GM12878 (cell line): ENCODE results near the gene CSF1. TPM values are rescaled to one million over a fixed set of nuclear protein-coding genes. Genes with fewer than 3 reads are reported as not detected.

ENCODE experiments used
- ATAC-seq: fragments of 200-7000 bp; cut with Tn5 transposase; 3 replicates; pipeline ENCODE4 v1.9.1; 2020; ENCODE audit warnings: mild to moderate bottlenecking, moderate library complexity
- BruUV-seq: library from RNA; stranded (reverse); fragments of 400-500 nt; replicated peaks from 2 replicates; lab custom pipeline; 2021; lab: Mats Ljungman, UMichigan
- CTCF ChIA-PET: fragments of 300-600 bp; sonication (Branson Sonifier 250); formaldehyde crosslinking; extraction: SDS; loops from one replicate; lab custom pipeline; 2021; ENCODE audit warnings: inconsistent platforms; lab: Yijun Ruan, JAX
- POLR2A ChIA-PET: fragments of 350-600 bp; formaldehyde crosslinking; extraction: SDS; loops from one replicate; lab custom pipeline; 2021; ENCODE audit warnings: inconsistent platforms; lab: Charles Lee
- RAD21 ChIA-PET: fragments of 300-600 bp; sonication (Branson Sonifier 250); formaldehyde crosslinking; loops from one replicate; lab custom pipeline; 2023; ENCODE audit warnings: antibody characterized with exemption; ENCODE audit not compliant: unreplicated experiment; lab: Charles Lee
- SMC1A ChIA-PET: fragments of 300-600 bp; sonication (Branson Sonifier 250); formaldehyde crosslinking; loops from one replicate; lab custom pipeline; 2023; ENCODE audit not compliant: unreplicated experiment, uncharacterized antibody; lab: Charles Lee
- DNase-seq: peaks from one replicate; pipeline ENCODE4 v3.0.0-alpha.2; 2011; ENCODE audit warnings: low read depth, low spot score
- FAIRE-seq: peaks from 3 replicates; lab custom pipeline; 2011; peaks lifted over from hg19 to GRCh38; lab: Jason Lieb, UNC
- H2AFZ ChIP-seq: 2 replicates; pipeline ENCODE4 v1.6.0; 2011; ENCODE audit warnings: low read depth, low read length, control low read depth; ENCODE audit not compliant: control insufficient read depth
- H3K27ac ChIP-seq: 2 replicates; pipeline ENCODE4 v1.5.1; 2011; ENCODE audit warnings: control low read depth; ENCODE audit not compliant: control insufficient read depth, insufficient read depth
- H3K27me3 ChIP-seq, 2 experiments: replicated peaks in 1 of 2; 2 replicates each; pipeline versions ENCODE4 v1.6.0 to v1.6.1; 2011; ENCODE audit warnings: low read length in 1 of 2; ENCODE audit not compliant: control insufficient read depth in 2 of 2, insufficient read depth in 2 of 2
- H3K36me3 ChIP-seq, 2 experiments: 2 replicates each; pipeline ENCODE4 v1.5.1; 2011; ENCODE audit warnings: low read length in 1 of 2; ENCODE audit not compliant: control insufficient read depth in 2 of 2, insufficient read depth in 2 of 2
- H3K4me1 ChIP-seq: 2 replicates; pipeline ENCODE4 v1.6.1; 2011; ENCODE audit warnings: mild to moderate bottlenecking, low read length, moderate library complexity, mixed read lengths; ENCODE audit not compliant: control insufficient read depth, insufficient read depth
- H3K4me2 ChIP-seq: 2 replicates; pipeline ENCODE4 v1.6.0; 2011; ENCODE audit warnings: control low read depth; ENCODE audit not compliant: control insufficient read depth, insufficient read depth
- H3K4me3 ChIP-seq: fragments of 200-600 bp; sonication (generic); 2 replicates; pipeline ENCODE4 v1.5.1; 2016
- H3K79me2 ChIP-seq: 2 replicates; pipeline ENCODE4 v1.6.0; 2011; ENCODE audit warnings: low read length; ENCODE audit not compliant: control insufficient read depth, insufficient read depth
- H3K9ac ChIP-seq: 2 replicates; pipeline ENCODE4 v1.8.0; 2011; ENCODE audit warnings: low read length, control low read depth, mixed read lengths; ENCODE audit not compliant: control insufficient read depth, insufficient read depth
- H3K9me3 ChIP-seq: replicated peaks from 3 replicates; pipeline ENCODE4 v1.5.1; 2011; ENCODE audit warnings: mild to moderate bottlenecking, low read length; ENCODE audit not compliant: control insufficient read depth, insufficient read depth
- H4K20me1 ChIP-seq: 2 replicates; pipeline ENCODE4 v1.6.0; 2011; ENCODE audit not compliant: control insufficient read depth, insufficient read depth
- EGR1 ChIP-seq, 2 experiments: IDR thresholded peaks; 1 replicate in 1 of 2; 2 replicates in 1 of 2; pipeline ENCODE4 v1.6.1; 2011 to 2012; ENCODE audit warnings: low read depth in 2 of 2, low read length in 2 of 2, borderline replicate concordance in 1 of 2, mild to moderate bottlenecking in 1 of 2, moderate library complexity in 1 of 2
- KLF5 ChIP-seq: fragments of 450-650 bp; IDR thresholded peaks from 2 replicates; pipeline ENCODE4 v1.6.1; 2014; ENCODE audit warnings: mild to moderate bottlenecking; ENCODE audit not compliant: partially characterized antibody
- MLLT1 ChIP-seq: fragments of 450-650 bp; IDR thresholded peaks from 2 replicates; pipeline ENCODE4 v1.6.1; 2016; ENCODE audit warnings: mild to moderate bottlenecking
- POLR2AphosphoS2 ChIP-seq: IDR thresholded peaks from 2 replicates; pipeline ENCODE4 v1.6.1; 2011; ENCODE audit warnings: low read depth, mild to moderate bottlenecking, low read length, improper control_type of control experiment, moderate library complexity
- POLR2AphosphoS5 ChIP-seq: IDR thresholded peaks from 2 replicates; pipeline ENCODE4 v1.6.1; 2011; ENCODE audit warnings: mild to moderate bottlenecking, low read length, inconsistent platforms
- RAD21 ChIP-seq: IDR thresholded peaks from 2 replicates; pipeline ENCODE4 v1.6.1; 2011; ENCODE audit warnings: mild to moderate bottlenecking, low read depth, low read length, moderate library complexity; ENCODE audit not compliant: insufficient read depth
- SIN3A ChIP-seq: IDR thresholded peaks from 2 replicates; pipeline ENCODE4 v1.6.1; 2012; ENCODE audit warnings: low read depth, low read length, improper control_type of control experiment
- SMAD1 ChIP-seq: fragments of 450-650 bp; IDR thresholded peaks from 2 replicates; pipeline ENCODE4 v1.6.1; 2018; ENCODE audit warnings: mild to moderate bottlenecking, low read depth; ENCODE audit not compliant: partially characterized antibody
- SRF ChIP-seq, 2 experiments: IDR thresholded peaks; 2 replicates each; pipeline ENCODE4 v1.6.1; 2011; ENCODE audit warnings: low read depth in 2 of 2, low read length in 2 of 2, mild to moderate bottlenecking in 1 of 2, moderate library complexity in 1 of 2
- TBL1XR1 ChIP-seq: IDR thresholded peaks from 2 replicates; pipeline ENCODE4 v1.6.1; 2012; ENCODE audit warnings: low read depth, low read length, improper control_type of control experiment
- TCF3 ChIP-seq: IDR thresholded peaks from 2 replicates; pipeline ENCODE4 v1.6.1; 2012; ENCODE audit warnings: low read depth, mild to moderate bottlenecking, low read length, borderline replicate concordance; ENCODE audit not compliant: insufficient read depth
- WGBS: methylation state at CpG from one replicate; pipeline ENCODE4 v1.1.6; 2016; ENCODE audit warnings: low lambda C conversion rate; ENCODE audit not compliant: insufficient replicate concordance, insufficient coverage; ENCODE audit errors: missing lambda C conversion rate; 5-methylcytosine and 5-hydroxymethylcytosine counted together
- in situ Hi-C: fragments of 300-500 bp; cut with MboI; formaldehyde crosslinking; loops from 9 replicates; pipeline ENCODE4 v1.14.3; 2018; ENCODE audit warnings: mixed read lengths
- intact Hi-C: fragments of 100-400 bp; cut with micrococcal nuclease; formaldehyde crosslinking; loops from one replicate; pipeline ENCODE4 v1.14.2; 2022; ENCODE audit not compliant: unreplicated experiment
- polyA plus RNA-seq, 11 experiments: library from polyadenylated mRNA; depleted of rRNA in 4 of 11; unstranded in 6 of 11; stranded (reverse) in 5 of 11; fragments of >200 nt; fragmentation: Nextera tagmentation in 4 of 11; fragmentation: Illumina TruSeq in 1 of 11; extraction: Ambion mirVana in 4 of 11; extraction: Trizol in 1 of 11; gene quantifications; 1 replicate in 1 of 11; 2 replicates in 10 of 11; pipeline versions ENCODE4 v1.2.1 to v1.2.3, GENCODE V29; 2011 to 2016; ENCODE audit warnings: inconsistent platforms in 2 of 11, missing spikeins in 2 of 11, low read depth in 1 of 11
- total RNA-seq, 4 experiments: library from RNA; depleted of rRNA in 3 of 4; stranded (reverse); fragments of >200 nt in 3 of 4; fragmentation: Illumina TruSeq in 1 of 4; extraction: Trizol in 1 of 4; gene quantifications; 2 replicates each; pipeline versions ENCODE4 v1.2.1 to v1.2.3, GENCODE V29; 2013 to 2021
- TF ChIP-seq, protein P1 (sequence below): IDR thresholded peaks from 2 replicates; pipeline ENCODE4 v1.6.1; 2012; ENCODE audit warnings: low read depth, low read length, improper control_type of control experiment
- TF ChIP-seq, protein P2 (sequence below): fragments of 450-650 bp; IDR thresholded peaks from 2 replicates; pipeline ENCODE4 v1.6.1; 2017; ENCODE audit warnings: borderline replicate concordance
- TF ChIP-seq, protein P3 (sequence below): IDR thresholded peaks from 2 replicates; pipeline ENCODE4 v1.6.1; 2012; ENCODE audit warnings: low read length, inconsistent platforms

CSF1 gene
- total and polyA plus RNA-seq, 10 of the 15 experiments (the other 5 are each of a cell fraction or from before 2014, with no cell fraction given) = 1.2 to 32.4 (median 13.0) TPM

GRCh38 chr1:109960745-109961094 lies 50.1 kb downstream of the CSF1 start (continued):
- no peak for TF ChIP-seq TCF3
- no peak for TF ChIP-seq TBL1XR1

DNA sequence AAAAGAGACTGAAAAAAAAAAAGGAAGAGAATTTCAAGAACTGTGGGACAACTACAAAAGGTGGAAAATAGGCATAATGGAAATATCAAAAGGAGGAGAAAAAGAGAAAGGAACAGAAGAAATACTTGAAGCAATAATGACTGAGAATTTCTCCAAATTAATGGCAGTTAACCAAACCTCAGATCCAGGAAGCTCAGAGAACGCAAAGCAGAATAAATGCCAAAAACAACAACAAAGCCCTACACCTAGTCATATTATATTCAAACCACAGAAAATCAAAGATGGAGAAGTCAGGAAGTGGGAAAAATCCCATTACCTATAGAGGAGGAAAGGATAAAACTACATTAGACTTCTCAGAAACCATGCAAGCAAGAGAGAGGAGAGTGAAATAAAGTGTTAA lies 53.2 kb downstream of the CSF1 start:
- Histone ChIP-seq H3K4me1 (no peaks in the 10 kb centered on the region), H3K4me2 (no peak overlapping the region), H3K9ac (no peak overlapping the region), H3K36me3 (no peaks in the 10 kb centered on the region), H3K9me3 (no peaks in the 10 kb centered on the region), H3K27ac (no peak overlapping the region), H2AFZ (no peak overlapping the region), H3K79me2 (no peaks in the 10 kb centered on the region), H3K4me3 (no peak overlapping the region), H3K27me3 (no peaks in the 10 kb centered on the region), H4K20me1 (no peaks in the 10 kb centered on the region)
- in situ Hi-C loops = no loop called here
- ChIA-PET POLR2A (no interaction called here), CTCF (no interaction called here), SMC1A (no interaction called here), RAD21 (no interaction called here)
- ATAC-seq (no peak), DNase-seq (no peak), FAIRE-seq (no peak)
- intact Hi-C loops = no loop called here
- BruUV-seq = no TSS peak
- WGBS = 100% methylated on average over 1 of the region's 1 CpG
- TF ChIP-seq MLLT1 (no peak), SIN3A (no peak), SMAD1 (no peak), POLR2AphosphoS5 (no peak), EGR1 (IDR thresholded peaks at IDR 0.05; ENCODE audit: borderline replicate concordance in 1 of 2, low read depth in 2 of 2, low read length in 2 of 2) (no peak), SRF (IDR thresholded peaks at IDR 0.05; ENCODE audit: low read depth in 2 of 2, low read length in 2 of 2) (no peak), KLF5 (no peak), RAD21 (no peak), POLR2AphosphoS2 (no peak)
- TF ChIP-seq, protein P1, sequence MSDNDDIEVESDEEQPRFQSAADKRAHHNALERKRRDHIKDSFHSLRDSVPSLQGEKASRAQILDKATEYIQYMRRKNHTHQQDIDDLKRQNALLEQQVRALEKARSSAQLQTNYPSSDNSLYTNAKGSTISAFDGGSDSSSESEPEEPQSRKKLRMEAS = no peak
- TF ChIP-seq, protein P2, sequence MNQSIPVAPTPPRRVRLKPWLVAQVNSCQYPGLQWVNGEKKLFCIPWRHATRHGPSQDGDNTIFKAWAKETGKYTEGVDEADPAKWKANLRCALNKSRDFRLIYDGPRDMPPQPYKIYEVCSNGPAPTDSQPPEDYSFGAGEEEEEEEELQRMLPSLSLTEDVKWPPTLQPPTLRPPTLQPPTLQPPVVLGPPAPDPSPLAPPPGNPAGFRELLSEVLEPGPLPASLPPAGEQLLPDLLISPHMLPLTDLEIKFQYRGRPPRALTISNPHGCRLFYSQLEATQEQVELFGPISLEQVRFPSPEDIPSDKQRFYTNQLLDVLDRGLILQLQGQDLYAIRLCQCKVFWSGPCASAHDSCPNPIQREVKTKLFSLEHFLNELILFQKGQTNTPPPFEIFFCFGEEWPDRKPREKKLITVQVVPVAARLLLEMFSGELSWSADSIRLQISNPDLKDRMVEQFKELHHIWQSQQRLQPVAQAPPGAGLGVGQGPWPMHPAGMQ = no peak
- TF ChIP-seq, protein P3, sequence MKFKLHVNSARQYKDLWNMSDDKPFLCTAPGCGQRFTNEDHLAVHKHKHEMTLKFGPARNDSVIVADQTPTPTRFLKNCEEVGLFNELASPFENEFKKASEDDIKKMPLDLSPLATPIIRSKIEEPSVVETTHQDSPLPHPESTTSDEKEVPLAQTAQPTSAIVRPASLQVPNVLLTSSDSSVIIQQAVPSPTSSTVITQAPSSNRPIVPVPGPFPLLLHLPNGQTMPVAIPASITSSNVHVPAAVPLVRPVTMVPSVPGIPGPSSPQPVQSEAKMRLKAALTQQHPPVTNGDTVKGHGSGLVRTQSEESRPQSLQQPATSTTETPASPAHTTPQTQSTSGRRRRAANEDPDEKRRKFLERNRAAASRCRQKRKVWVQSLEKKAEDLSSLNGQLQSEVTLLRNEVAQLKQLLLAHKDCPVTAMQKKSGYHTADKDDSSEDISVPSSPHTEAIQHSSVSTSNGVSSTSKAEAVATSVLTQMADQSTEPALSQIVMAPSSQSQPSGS = no peak
